HG03135 (cell line): ENCODE data around the gene DCUN1D4.

ENCODE experiments used
- ATAC-seq: cut with Tn5 transposase; IDR thresholded peaks from one replicate; pipeline ENCODE4 v1.9.1; 2021; ENCODE audit warnings: mild to moderate bottlenecking, moderate library complexity; ENCODE audit not compliant: unreplicated experiment

Gene DCUN1D4

DNA sequence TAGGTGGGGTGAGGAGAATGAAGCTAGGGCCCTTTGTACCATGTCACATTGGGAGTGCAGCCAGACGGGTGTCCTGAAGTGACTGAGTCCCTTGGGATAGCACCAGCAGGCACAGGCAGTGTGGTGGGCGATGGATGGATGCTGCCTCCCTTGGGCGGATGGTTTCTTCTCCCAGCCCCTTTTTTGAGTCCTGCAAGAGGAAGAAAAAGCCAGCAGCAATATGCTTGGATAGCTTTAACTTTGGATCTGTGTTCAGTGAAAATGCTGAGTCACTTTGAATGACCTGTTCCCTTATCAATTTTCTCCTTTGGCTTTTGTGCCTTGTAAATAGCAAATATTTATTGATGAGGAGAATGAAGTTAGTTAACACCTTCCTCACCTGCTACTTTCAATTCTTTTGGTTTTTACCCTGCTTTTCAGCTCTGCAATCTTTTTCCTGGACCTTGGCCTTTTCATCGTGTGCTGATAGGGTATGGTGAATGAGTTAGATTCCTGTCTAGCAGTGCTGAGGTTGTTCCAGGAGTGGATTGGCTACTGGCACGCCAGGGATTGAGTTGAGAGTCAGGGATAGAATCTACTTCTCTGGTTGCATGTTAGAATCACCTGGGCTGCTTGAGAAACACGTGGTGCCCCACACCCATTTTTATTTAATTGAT is 10.2 kb downstream of the DCUN1D4 start:
- no peak for ATAC-seq

DNA sequence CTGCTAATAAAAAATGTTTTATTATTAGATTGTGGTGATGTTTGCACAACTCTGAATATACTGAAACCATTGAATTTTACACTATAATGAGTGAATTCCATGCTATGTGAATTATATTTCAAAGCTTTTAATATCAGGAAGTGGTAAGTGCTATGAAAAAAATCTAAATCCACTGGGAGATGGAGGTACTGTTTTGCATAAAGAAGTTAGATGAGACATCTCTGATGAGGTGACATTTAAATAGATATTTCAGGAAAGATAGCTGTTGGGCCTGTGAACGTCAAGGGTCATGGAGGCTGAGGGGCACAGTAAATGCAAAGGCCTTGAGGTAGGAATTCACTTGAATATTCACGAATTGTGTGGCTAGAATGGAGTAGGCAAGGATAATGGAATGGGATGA is 12.3 kb downstream of the DCUN1D4 start:
- ATAC-seq, result no peak

GRCh38 chr4:51855751-51856150 is 12.8 kb downstream of the DCUN1D4 start:
- ATAC-seq, result no peak

- no peak for ATAC-seq
Observed at GRCh38 chr4:51858605-51859202, 15.8 kb downstream of the DCUN1D4 start.

DNA sequence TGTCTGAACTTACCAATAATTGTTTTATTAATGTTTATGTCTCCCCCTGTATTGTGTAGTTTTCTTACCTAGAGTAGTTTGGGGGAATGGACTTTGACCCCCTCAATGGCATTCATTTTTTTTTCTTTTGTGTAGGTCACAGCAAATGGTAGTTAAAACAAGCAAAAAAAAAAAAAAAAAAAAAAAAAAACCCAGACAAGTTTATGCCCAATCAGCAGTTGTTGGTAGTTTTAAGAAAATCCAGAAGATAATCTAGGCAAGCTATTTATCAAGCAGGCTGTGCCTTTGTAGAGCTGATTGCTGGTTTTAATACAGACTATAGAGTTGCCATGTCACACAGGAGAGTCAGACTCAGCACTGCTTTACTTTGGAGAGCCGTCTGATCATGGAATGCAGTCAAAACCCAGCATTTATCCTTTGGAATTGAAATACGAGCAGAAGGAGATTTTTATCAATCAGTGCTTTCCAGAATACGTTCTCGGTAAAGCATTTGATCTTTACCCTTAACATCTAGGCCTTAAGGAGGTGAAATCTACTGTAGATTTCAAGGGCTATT is 16.6 kb downstream of the DCUN1D4 start:
- no peak for ATAC-seq

DNA sequence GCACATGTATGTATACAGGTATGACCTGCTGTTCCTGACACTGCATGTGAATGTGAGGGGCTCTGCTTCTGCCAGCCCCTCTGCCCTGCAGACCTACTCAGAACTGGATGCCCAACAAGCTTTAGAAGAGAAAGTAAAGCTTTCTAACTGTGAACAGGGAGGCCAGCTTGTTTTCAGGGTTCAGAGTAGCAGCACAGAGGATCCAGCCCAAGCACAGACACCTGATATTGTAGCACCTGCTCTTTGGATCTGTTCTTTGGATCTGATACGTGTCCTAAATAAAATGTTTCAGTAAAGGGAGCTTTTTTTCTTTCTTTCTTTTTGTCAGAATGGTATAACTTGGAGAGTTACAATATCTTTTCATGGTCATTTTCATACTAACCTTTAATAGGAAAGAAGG is 19.2 kb downstream of the DCUN1D4 start:
- ATAC-seq, result no peak

DNA sequence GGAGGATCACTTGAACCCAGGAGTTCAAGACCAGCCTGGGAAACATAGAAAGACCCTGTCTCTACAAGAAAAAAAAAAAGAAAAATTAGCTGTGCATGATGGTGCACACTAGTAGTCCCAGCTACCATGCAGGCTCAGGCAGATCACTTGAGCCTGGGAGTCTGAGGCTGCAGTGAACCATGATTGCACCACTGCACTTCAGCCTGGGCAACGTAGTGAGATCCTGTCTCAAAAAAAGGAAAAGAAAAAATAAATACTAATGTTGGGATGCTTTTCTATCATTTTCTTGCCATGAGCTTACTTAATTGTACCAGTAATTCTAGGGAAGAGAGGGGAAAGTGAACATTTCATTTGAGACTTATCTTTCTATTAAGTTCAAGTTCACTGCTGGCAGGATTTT is 19.8 kb downstream of the DCUN1D4 start:
- ATAC-seq, result no peak

GRCh38 chr4:51865717-51866116 is 22.8 kb downstream of the DCUN1D4 start:
- ATAC-seq, result no peak

GRCh38 chr4:51866835-51867234 is 23.9 kb downstream of the DCUN1D4 start:
- no peak for ATAC-seq

GRCh38 chr4:51867689-51868448 is 24.9 kb downstream of the DCUN1D4 start:
- ATAC-seq, result no peak

DNA sequence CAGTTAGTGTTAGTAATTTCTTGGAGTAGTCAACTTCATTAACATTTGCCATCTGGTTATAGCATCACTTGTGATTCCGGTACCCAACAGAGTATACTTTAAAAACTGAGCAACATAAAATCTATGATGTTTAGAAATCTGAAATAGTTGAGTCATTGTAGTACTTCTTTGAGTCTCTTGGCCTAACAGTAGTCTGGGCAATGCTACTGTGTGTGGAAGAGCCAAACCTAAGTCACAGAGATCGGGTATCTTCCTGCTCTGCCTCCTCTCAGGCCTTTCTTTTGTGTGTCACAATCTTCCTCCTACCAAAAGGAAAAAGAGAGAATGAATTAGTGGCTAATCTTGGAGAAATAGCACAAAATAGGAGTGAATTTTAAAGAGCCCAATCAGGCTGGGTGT is 25.5 kb downstream of the DCUN1D4 start:
- ATAC-seq, result no peak

GRCh38 chr4:51870441-51871188 is 27.7 kb downstream of the DCUN1D4 start:
- ATAC-seq, result no peak

GRCh38 chr4:51872283-51872997 is 29.5 kb downstream of the DCUN1D4 start:
- no peak for ATAC-seq

- ATAC-seq, result no peak
Observed at GRCh38 chr4:51874551-51874950, 31.6 kb downstream of the DCUN1D4 start.

GRCh38 chr4:51878431-51878830 is 35.5 kb downstream of the DCUN1D4 start:
- no peak for ATAC-seq

DNA sequence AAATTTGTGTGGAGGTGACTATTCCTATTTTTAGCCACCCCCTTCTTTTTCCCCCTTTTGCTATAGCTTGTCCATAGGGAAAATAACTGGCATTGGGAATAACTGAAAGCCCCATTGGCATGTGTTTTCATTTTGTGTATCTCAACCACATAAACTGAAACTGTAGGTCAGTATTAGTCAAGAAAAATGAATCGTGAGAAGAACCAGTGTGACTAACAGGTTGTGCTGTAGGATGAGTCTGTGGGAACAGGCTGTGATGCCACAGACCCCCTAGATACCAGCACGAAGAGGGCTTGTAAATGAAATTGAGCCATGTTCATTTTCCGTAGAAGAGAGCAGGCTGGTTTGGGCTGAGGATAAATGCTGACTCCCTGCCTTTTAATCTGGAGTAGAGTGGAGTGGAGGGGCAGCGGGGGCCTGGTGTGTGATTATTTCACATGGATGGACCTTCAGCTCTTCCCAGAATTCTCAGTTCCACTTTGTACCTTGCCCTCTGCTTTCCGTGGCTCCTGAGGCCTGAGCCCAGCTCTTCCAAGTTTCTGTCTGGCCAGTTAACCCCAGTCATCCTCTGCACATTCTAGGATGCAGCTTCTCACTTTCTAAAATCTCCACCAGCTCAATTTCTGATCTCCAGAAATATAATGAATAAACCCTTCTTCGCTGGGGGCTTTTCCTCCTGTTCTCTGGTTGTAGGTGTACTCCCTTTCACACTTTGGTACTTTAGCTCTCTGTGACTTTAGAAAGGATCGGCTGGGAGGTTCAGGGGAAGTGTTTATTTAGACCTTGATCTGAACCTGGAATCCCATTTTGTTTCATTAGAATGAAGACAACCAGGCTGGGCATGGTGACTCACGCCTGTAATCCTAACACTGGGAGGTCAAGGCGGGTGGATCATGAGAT is 37.3 kb downstream of the DCUN1D4 start:
- ATAC-seq, result no peak

DNA sequence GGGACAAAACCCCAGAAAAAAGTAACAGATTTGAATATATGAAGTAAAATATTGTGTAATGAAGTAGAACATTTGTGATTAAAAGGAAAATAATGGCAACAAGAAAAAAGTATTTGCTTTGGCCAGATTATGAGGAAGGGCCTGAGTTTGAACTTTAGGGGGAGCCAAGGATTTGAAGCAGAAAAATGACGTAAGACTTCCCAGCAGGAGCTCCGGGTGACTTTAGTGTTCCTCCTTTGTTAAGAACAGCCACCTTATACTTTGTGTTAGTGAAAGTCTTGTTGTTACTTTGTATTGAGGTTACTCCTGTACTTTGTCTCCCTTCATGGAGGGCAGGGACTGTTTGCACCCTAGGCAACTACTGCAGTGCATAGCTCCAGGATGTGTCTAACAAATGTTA is 41.1 kb downstream of the DCUN1D4 start:
- ATAC-seq, result no peak

DNA sequence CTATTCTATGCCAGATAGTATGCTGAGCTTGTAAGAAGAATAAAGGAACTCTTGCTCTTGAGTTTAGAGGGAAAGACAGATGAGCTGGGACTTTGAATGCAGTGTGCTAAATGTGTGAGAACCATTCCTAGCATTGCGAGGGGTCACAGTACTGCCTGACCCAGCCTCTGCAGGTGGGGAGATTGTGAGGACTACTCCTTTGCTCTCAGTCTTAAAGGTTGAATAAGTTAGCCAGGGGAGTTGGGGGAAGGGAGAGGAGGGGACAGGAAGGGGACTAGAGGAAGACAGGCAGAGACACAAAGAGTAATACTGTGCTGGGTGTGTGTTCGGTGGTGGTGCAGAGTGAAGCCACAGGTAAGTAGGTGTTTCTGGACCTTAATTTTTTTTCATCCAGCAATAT is 41.7 kb downstream of the DCUN1D4 start:
- ATAC-seq, result no peak

- no peak for ATAC-seq
Observed at GRCh38 chr4:51885363-51885762, 42.4 kb downstream of the DCUN1D4 start.

DNA sequence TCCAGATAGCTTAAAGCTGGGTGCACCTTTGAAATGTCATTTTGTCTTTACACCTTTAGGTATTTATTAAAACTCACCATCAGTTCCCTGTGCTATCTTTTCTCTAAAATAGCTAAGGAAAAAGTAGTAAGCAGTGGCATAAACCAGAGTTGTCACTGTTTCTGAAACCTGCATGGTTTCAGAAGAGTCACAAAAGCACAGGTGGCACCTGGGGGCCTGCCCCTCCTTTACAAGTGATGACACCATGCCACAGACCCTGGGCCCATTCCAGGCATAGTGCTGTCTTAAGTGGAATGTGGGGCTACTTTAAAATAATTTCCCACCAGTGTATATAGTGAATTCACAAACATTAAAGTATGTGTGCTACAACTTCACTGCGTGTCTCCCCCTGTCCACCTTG is 47.8 kb downstream of the DCUN1D4 start:
- no peak for ATAC-seq
